ENCODE results near the gene GCNT4. TPM values are rescaled to one million over a fixed set of nuclear protein-coding genes. Genes with fewer than 3 reads are reported as not detected.

GCNT4 gene
- total RNA-seq, 2 experiments from 2014 or later = 7.2 to 7.4 TPM

DNA sequence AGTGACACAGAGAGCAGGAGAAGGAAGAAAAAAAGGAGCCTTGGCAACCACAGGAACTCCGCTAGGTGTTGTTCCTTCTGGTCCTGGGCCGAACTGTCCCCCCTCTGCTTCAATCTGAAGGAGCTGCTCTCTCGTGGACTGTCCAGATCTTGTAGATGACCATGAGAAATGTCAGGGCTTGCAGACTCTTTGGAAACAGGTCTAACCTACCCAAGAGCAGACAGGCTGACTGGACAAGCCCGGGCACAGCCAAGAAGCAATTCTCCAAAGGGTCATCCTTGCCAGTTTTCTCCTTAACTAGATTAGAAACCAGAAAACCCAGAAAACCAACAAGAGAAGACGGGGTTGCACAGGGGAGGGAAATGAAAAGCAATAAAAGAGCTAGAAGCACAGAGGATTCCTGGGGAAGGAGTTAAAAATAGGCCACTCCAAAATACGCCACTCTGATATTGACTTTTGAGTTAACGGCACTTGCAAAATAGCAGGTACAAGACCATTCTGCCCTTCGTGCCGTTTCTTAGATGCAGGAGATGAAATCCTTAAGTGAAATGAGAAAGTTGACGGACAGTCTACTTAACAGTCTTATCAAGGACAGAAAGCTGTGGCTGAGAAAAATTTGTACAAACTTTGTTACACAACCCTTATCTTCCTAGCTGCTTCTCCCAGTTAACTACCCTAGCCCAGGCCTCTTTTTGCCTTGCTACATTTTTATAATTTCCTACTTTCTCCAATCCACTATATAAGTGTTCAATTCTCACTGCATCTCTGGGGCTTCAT is 5.8 kb downstream of the GCNT4 start:
- Mint-ChIP-seq H3K27me3 (no peaks in the 10 kb centered on the region), H3K4me1 (ENCODE audit: low read depth) (peaks cover 78% of the 10 kb centered on the region), H3K4me3 (no peak overlapping the region), H3K9me3 (no peaks in the 10 kb centered on the region), H3K36me3 (ENCODE audit: low read depth) (peaks cover 76% of the 10 kb centered on the region), H3K27ac (no peak overlapping the region)
- peaks cover 37% of the 10 kb centered on the region for H3K4me1 ChIP-seq (ENCODE audit: insufficient read depth, low read length)
- no peaks in the 10 kb centered on the region for H3K9me3 ChIP-seq (ENCODE audit: control insufficient read depth in 1 of 2, insufficient read depth in 1 of 2, low read length in 2 of 2)
- ATAC-seq (ENCODE audit: poor library complexity) (no peak), DNase-seq (no peak)
- H3K27me3 ChIP-seq (ENCODE audit: control insufficient read depth in 1 of 2, insufficient read depth in 2 of 2, low read length in 2 of 2) = no peaks in the 10 kb centered on the region
- intact Hi-C loops (cut with DNase I, micrococcal nuclease) = loop anchor here in 1 of 2 experiments (5.0 to 10.0 kb wide), 3 partner anchors 291 to 638 kb away; partner anchors contain the start of genes CERT1, HMGCR and POLK
- TF ChIP-seq, protein P1, sequence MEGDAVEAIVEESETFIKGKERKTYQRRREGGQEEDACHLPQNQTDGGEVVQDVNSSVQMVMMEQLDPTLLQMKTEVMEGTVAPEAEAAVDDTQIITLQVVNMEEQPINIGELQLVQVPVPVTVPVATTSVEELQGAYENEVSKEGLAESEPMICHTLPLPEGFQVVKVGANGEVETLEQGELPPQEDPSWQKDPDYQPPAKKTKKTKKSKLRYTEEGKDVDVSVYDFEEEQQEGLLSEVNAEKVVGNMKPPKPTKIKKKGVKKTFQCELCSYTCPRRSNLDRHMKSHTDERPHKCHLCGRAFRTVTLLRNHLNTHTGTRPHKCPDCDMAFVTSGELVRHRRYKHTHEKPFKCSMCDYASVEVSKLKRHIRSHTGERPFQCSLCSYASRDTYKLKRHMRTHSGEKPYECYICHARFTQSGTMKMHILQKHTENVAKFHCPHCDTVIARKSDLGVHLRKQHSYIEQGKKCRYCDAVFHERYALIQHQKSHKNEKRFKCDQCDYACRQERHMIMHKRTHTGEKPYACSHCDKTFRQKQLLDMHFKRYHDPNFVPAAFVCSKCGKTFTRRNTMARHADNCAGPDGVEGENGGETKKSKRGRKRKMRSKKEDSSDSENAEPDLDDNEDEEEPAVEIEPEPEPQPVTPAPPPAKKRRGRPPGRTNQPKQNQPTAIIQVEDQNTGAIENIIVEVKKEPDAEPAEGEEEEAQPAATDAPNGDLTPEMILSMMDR (IDR thresholded peaks at IDR 0.05) = no peak
- no peak overlapping the region for H3K4me3 ChIP-seq (ENCODE audit: low read length)
- ChIA-PET POLR2A (interaction anchor here (0.7 to 2.3 kb wide), 4 partner anchors 8 to 190 kb away, joined by 3 to 9 read pairs (median 7); partner anchors contain the start of gene ANKRD31), CTCF (interaction anchor here (1.2 kb wide), 1 partner anchor 190 kb away, joined by 5 read pairs; the partner anchor contains the start of gene ANKRD31)
- H3K27ac ChIP-seq (ENCODE audit: low read depth in 1 of 2, low read length in 2 of 2) = no peak overlapping the region
- peaks cover 47% of the 10 kb centered on the region for H3K36me3 ChIP-seq (ENCODE audit: insufficient read depth, low read length)

DNA sequence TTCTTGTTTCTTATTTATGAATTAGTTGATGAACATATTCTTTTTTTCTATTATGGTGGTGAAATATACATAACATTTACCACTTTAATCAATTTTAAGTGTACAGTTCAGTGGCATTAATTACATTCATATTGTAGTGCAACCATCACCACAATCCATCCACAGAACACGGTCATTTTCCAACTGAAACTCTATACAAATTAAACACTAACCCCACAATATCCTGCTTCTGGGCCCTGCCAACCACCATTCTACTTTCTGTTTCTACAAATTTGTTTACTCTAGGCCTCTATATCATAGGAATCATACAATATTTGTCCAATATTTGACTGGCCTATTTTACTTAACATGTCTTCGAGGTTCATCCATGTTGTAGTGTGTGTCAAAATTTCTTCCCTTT is 7.3 kb downstream of the GCNT4 start:
- H3K27me3 Mint-ChIP-seq = no peaks in the 10 kb centered on the region
- Histone ChIP-seq H3K36me3 (ENCODE audit: insufficient read depth, low read length) (peaks cover 47% of the 10 kb centered on the region), H3K9me3 (ENCODE audit: control insufficient read depth in 1 of 2, insufficient read depth in 1 of 2, low read length in 2 of 2) (no peaks in the 10 kb centered on the region), H3K4me1 (ENCODE audit: insufficient read depth, low read length) (peaks cover 22% of the 10 kb centered on the region), H3K27ac (ENCODE audit: low read depth in 1 of 2, low read length in 2 of 2) (no peak overlapping the region), H3K4me3 (ENCODE audit: low read length) (no peak overlapping the region), H3K27me3 (ENCODE audit: control insufficient read depth in 1 of 2, insufficient read depth in 2 of 2, low read length in 2 of 2) (no peaks in the 10 kb centered on the region)
- ATAC-seq (ENCODE audit: poor library complexity) = no peak
- H3K9me3 Mint-ChIP-seq = no peaks in the 10 kb centered on the region
- intact Hi-C loops (cut with DNase I, micrococcal nuclease) = loop anchor here in 1 of 2 experiments (5.0 to 10.0 kb wide), 3 partner anchors 292 to 640 kb away; partner anchors contain the start of genes CERT1, HMGCR and POLK
- no peak for DNase-seq
- H3K27ac Mint-ChIP-seq = no peak overlapping the region
- TF ChIP-seq, protein P1 (IDR thresholded peaks at IDR 0.05) = no peak
- no peak overlapping the region for H3K4me3 Mint-ChIP-seq
- POLR2A ChIA-PET = interaction anchor here (1.0 to 2.3 kb wide), 3 partner anchors 8 to 192 kb away, joined by 4 to 5 read pairs (median 4); partner anchors contain the start of gene ANKRD31
- peaks cover 67% of the 10 kb centered on the region for H3K4me1 Mint-ChIP-seq (ENCODE audit: low read depth)
- CTCF ChIA-PET = no interaction called here
- H3K36me3 Mint-ChIP-seq (ENCODE audit: low read depth) = peaks cover 88% of the 10 kb centered on the region

DNA sequence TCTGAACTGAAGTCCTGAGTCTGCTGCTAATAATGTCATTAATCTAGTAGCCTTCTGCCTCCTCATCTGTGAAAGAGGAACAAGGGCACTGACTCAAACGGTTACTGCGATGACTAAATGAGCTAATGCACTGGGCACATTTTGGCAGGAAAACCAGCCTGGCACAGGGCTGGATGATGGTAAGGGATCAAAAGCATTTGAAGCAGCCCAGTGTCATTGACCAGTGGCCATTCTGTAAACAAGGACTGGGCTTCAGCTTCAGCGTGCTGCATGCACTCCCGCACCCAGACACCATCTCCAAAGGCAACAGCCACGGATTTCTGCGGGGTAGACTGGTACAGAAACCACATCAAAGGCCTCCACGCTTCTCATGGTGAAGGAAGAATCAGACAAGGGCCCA is 8.0 kb downstream of the GCNT4 start:
- H3K36me3 ChIP-seq (ENCODE audit: insufficient read depth, low read length) = peaks cover 47% of the 10 kb centered on the region
- peaks cover 67% of the 10 kb centered on the region for H3K4me1 Mint-ChIP-seq (ENCODE audit: low read depth)
- H3K27ac Mint-ChIP-seq = no peak overlapping the region
- H3K27me3 ChIP-seq (ENCODE audit: control insufficient read depth in 1 of 2, insufficient read depth in 2 of 2, low read length in 2 of 2) = no peaks in the 10 kb centered on the region
- intact Hi-C loops (cut with DNase I, micrococcal nuclease) = loop anchor here in 1 of 2 experiments (5.0 to 10.0 kb wide), 3 partner anchors 107 to 640 kb away; partner anchors contain the start of genes CERT1 and POLK
- no peaks in the 10 kb centered on the region for H3K9me3 ChIP-seq (ENCODE audit: control insufficient read depth in 1 of 2, insufficient read depth in 1 of 2, low read length in 2 of 2)
- no peaks in the 10 kb centered on the region for H3K9me3 Mint-ChIP-seq
- peaks cover 91% of the 10 kb centered on the region for H3K36me3 Mint-ChIP-seq (ENCODE audit: low read depth)
- POLR2A ChIA-PET = interaction anchor here (1.0 to 1.2 kb wide), 2 partner anchors 9 to 193 kb away, joined by 4 read pairs; partner anchors contain the start of gene ANKRD31
- no peak overlapping the region for H3K4me3 ChIP-seq (ENCODE audit: low read length)
- DNase-seq (peak in 4 of 14 experiments; percentile 12 to 48 (median 37)), ATAC-seq (ENCODE audit: poor library complexity) (no peak)
- CTCF ChIA-PET = no interaction called here
- no peak overlapping the region for H3K4me3 Mint-ChIP-seq
- no peak overlapping the region for H3K27ac ChIP-seq (ENCODE audit: low read depth in 1 of 2, low read length in 2 of 2)
- no peaks in the 10 kb centered on the region for H3K27me3 Mint-ChIP-seq
- H3K4me1 ChIP-seq (ENCODE audit: insufficient read depth, low read length) = peaks cover 16% of the 10 kb centered on the region
- TF ChIP-seq, protein P1 (IDR thresholded peaks at IDR 0.05) = no peak

Measured in CD4-positive, alpha-beta T cell (primary cell).